Transverse colon (tissue), 4 donors: ENCODE data around the gene HCAR3. TPM values are rescaled to one million over a fixed set of nuclear protein-coding genes. Genes with fewer than 3 reads are reported as not detected.
"Not testable (repeated sequence)": the region's sequence is repeated elsewhere in the genome, so short reads cannot be mapped to it uniquely, and the experiment has no call there.

Experiments
- DNase-seq: peaks from one replicate; pipeline ENCODE4 v3.0.0-alpha.2; 2019
- H3K27ac ChIP-seq, 4 donors: fragments of 200-600 bp; sonication (generic); 2 replicates each; pipeline ENCODE4 v1.5.1; 2016 to 2018; ENCODE audit warnings: inconsistent platforms in 4 of 4
- H3K27me3 ChIP-seq: fragments of 200-600 bp; sonication (generic); 2 replicates; pipeline ENCODE4 v1.5.1; 2017; ENCODE audit warnings: inconsistent platforms
- H3K36me3 ChIP-seq, 4 donors: fragments of 200-600 bp; sonication (generic); 2 replicates each; pipeline ENCODE4 v1.5.1; 2017 to 2019; ENCODE audit warnings: inconsistent platforms in 4 of 4
- H3K4me1 ChIP-seq, 4 donors: fragments of 200-600 bp; sonication (generic); 2 replicates each; pipeline ENCODE4 v1.5.1; 2017 to 2020; ENCODE audit warnings: inconsistent platforms in 4 of 4
- H3K4me3 ChIP-seq, 4 donors: fragments of 200-600 bp; sonication (generic); 1 replicate in 1 of 4; 2 replicates in 3 of 4; pipeline versions ENCODE4 v1.5.1 to v1.6.1; 2017 to 2019; ENCODE audit warnings: inconsistent platforms in 4 of 4
- H3K9me3 ChIP-seq, 2 donors: fragments of 200-600 bp; sonication (generic); 2 replicates each; pipeline ENCODE4 v1.5.1; 2017 to 2019; ENCODE audit warnings: inconsistent platforms in 2 of 2
- CTCF ChIP-seq, 5 experiments: fragments of 200-600 bp in 3 of 5; fragments of 450-650 bp in 2 of 5; sonication (generic) in 3 of 5; IDR thresholded peaks; 1 replicate in 2 of 5; 2 replicates in 3 of 5; pipeline ENCODE4 v1.5.1; 2016 to 2017; ENCODE audit warnings: antibody characterized with exemption in 5 of 5, inconsistent platforms in 3 of 5, mild to moderate bottlenecking in 2 of 5, moderate library complexity in 1 of 5
- EP300 ChIP-seq: sonication (generic); formaldehyde crosslinking; IDR thresholded peaks from one replicate; pipeline ENCODE4 v1.6.1; 2017; ENCODE audit warnings: antibody characterized with exemption, low read depth
- POLR2A ChIP-seq: fragments of 450-650 bp; IDR thresholded peaks from one replicate; pipeline ENCODE4 v1.6.1; 2016; ENCODE audit warnings: antibody characterized with exemption, mild to moderate bottlenecking, moderate library complexity
- POLR2AphosphoS5 ChIP-seq, 3 donors: sonication (generic); formaldehyde crosslinking; IDR thresholded peaks; one replicate each; pipeline ENCODE4 v1.6.1; 2016; ENCODE audit warnings: antibody characterized with exemption in 3 of 3
- WGBS, 2 donors: methylation state at CpG; one replicate each; pipeline ENCODE4 v1.1.5; 2018; ENCODE audit warnings: low coverage in 1 of 2; 5-methylcytosine and 5-hydroxymethylcytosine counted together
- in situ Hi-C, 4 donors: fragments of 200-750 bp; cut with MboI; loops; one replicate each; pipeline versions ENCODE4 v1.15.0 to v1.15.1; 2017; ENCODE audit warnings: low sequenced_read_pairs in 3 of 4, low pct_ligation_motif_present in 1 of 4, low pct_unique_long_range_greater_than_20kb in 1 of 4
- intact Hi-C: fragments of 100-400 bp; cut with DNase I; formaldehyde crosslinking; loops from one replicate; pipeline ENCODE4 v1.15.1; 2023; ENCODE audit warnings: low total_unique reads
- total RNA-seq, 4 donors: library from RNA; depleted of rRNA; stranded (reverse); fragments of >200 nt; gene quantifications; one replicate each; pipeline ENCODE4 v1.1.0, GENCODE V29; 2016

Gene HCAR3
- total RNA-seq, 4 donors from 2014 or later = not detected

- Histone ChIP-seq H3K9me3 (no peaks in the 10 kb centered on the region), H3K4me1 (no peaks in the 10 kb centered on the region), H3K36me3 (no peaks in the 10 kb centered on the region), H3K4me3 (no peak overlapping the region), H3K27me3 (no peaks in the 10 kb centered on the region), H3K27ac (no peak overlapping the region)
- in situ Hi-C loops = no loop called here
- no peak for TF ChIP-seq POLR2A
- TF ChIP-seq EP300 = no peak
- no peak for TF ChIP-seq POLR2AphosphoS5 (IDR thresholded peaks at IDR 0.05)
- TF ChIP-seq CTCF (IDR thresholded peaks at IDR 0.05) = no peak
- 91 to 92% methylated on average over 5 to 12 of the region's 12 CpGs for WGBS, 2 donors
- no peak for DNase-seq
- intact Hi-C loops = no loop called here
These were observed 8.1 kb upstream of the HCAR3 start for GRCh38 chr12:122724641-122725243.

DNA sequence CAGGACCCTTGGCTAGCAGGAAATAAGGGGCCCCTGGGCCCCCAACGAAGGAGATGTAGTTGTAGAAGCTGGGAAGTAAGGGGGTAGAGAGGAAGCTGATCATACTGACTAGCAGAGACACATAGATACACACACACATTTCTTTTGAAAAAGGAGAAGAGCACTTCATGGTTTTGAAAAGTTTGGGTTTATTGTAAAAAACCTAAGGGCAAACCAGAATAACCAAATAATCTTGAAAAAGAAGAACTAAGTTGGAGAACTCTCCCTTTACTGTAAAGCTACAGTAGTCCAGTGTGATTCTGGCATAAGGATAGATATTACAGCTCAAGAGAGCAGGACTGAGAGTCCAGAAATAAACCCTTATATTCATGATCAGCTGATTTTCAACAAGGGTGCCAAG lies 5.8 kb upstream of the HCAR3 start:
- no peak overlapping the region for H3K27ac ChIP-seq
- H3K9me3 ChIP-seq = no peaks in the 10 kb centered on the region
- no peak overlapping the region for H3K4me3 ChIP-seq
- no peaks in the 10 kb centered on the region for H3K36me3 ChIP-seq
- no peaks in the 10 kb centered on the region for H3K27me3 ChIP-seq
- 47 to 80% methylated on average over 1 of the region's 1 CpG for WGBS, 2 donors
- TF ChIP-seq EP300 (no peak), POLR2AphosphoS5 (IDR thresholded peaks at IDR 0.05) (no peak), POLR2A (no peak), CTCF (IDR thresholded peaks at IDR 0.05) (no peak)
- intact Hi-C loops = no loop called here
- no peak for DNase-seq
- no peaks in the 10 kb centered on the region for H3K4me1 ChIP-seq
- in situ Hi-C loops = no loop called here

GRCh38 chr12:122721057-122721545 lies 4.5 kb upstream of the HCAR3 start:
- H3K27me3 ChIP-seq = no peaks in the 10 kb centered on the region
- no peaks in the 10 kb centered on the region for H3K9me3 ChIP-seq
- TF ChIP-seq EP300 (no peak), POLR2AphosphoS5 (IDR thresholded peaks at IDR 0.05) (no peak), POLR2A (no peak), CTCF (IDR thresholded peaks at IDR 0.05) (no peak)
- intact Hi-C loops (no loop called here), in situ Hi-C loops (no loop called here)
- no peak overlapping the region for H3K27ac ChIP-seq
- H3K36me3 ChIP-seq = no peaks in the 10 kb centered on the region
- H3K4me3 ChIP-seq = no peak overlapping the region
- no peak for DNase-seq
- no peaks in the 10 kb centered on the region for H3K4me1 ChIP-seq
- 64 to 65% methylated on average over 9 to 11 of the region's 11 CpGs for WGBS, 2 donors

GRCh38 chr12:122715211-122715610 lies 1.4 kb downstream of the HCAR3 start:
- intact Hi-C loops = loop anchor here (10.0 kb wide), 1 partner anchor 720 kb away; no protein-coding TSS in a partner anchor
- H3K4me3 ChIP-seq = not testable (repeated sequence)

GRCh38 chr12:122713491-122714188 lies 3.0 kb downstream of the HCAR3 start:
- H3K27me3 ChIP-seq, DNase-seq, H3K36me3 ChIP-seq, H3K27ac ChIP-seq, H3K9me3 ChIP-seq, H3K4me1 ChIP-seq, H3K4me3 ChIP-seq, in situ Hi-C loops: not testable (repeated sequence)
- whole genome bisulfite sequencing, 2 donors = 61 to 69% methylated on average over 3 to 5 of the region's 10 CpGs
- intact Hi-C loops = loop anchor here (10.0 kb wide), 1 partner anchor 719 kb away; no protein-coding TSS in a partner anchor

More at GRCh38 chr12:122715211-122715610, 1.4 kb downstream of the HCAR3 start:
- H3K27me3 ChIP-seq, H3K36me3 ChIP-seq, H3K4me1 ChIP-seq, H3K9me3 ChIP-seq, in situ Hi-C loops, H3K27ac ChIP-seq, DNase-seq: not testable (repeated sequence)
- WGBS, 2 donors = 87% methylated on average over 6 of the region's 6 CpGs; no CpG with 5 or more reads in 1 of the 2 donors

- H3K36me3 ChIP-seq, H3K9me3 ChIP-seq, H3K4me3 ChIP-seq, H3K27me3 ChIP-seq, H3K4me1 ChIP-seq, DNase-seq, in situ Hi-C loops, H3K27ac ChIP-seq: not testable (repeated sequence)
- intact Hi-C loops = loop anchor here (10.0 kb wide), 1 partner anchor 716 kb away; no protein-coding TSS in a partner anchor
- 71 to 81% methylated on average over 1 of the region's 1 CpG for WGBS, 2 donors
These were observed 5.3 kb downstream of the HCAR3 start for GRCh38 chr12:122711266-122711665.

- WGBS, 2 donors = 70% methylated on average over 2 of the region's 2 CpGs; no CpG with 5 or more reads in 1 of the 2 donors
- intact Hi-C loops = loop anchor here (10.0 kb wide), 1 partner anchor 716 kb away; no protein-coding TSS in a partner anchor
These were observed 6.3 kb downstream of the HCAR3 start for GRCh38 chr12:122710341-122710740.

More at GRCh38 chr12:122710341-122710740, 6.3 kb downstream of the HCAR3 start:
- H3K4me3 ChIP-seq, H3K27me3 ChIP-seq, H3K9me3 ChIP-seq, in situ Hi-C loops, H3K27ac ChIP-seq, DNase-seq, H3K4me1 ChIP-seq, H3K36me3 ChIP-seq: not testable (repeated sequence)
